ENCODE results near the gene RPL6.

RPL6 gene

GRCh38 chr12:112427760-112428159 is 18.4 kb upstream of the RPL6 start:
- peaks cover 91% of the 10 kb centered on the region for H3K79me2 ChIP-seq (ENCODE audit: control insufficient read depth, low read length)
- H3K27me3 ChIP-seq (ENCODE audit: control insufficient read depth, low read length) = no peaks in the 10 kb centered on the region
- H3K9me2 ChIP-seq (replicated peaks; ENCODE audit: control insufficient read depth, low read length) = no peaks in the 10 kb centered on the region
- no peak overlapping the region for H3K4me2 ChIP-seq (ENCODE audit: low read length)
- no peak for TF ChIP-seq EZH2phosphoT487 (IDR thresholded peaks at IDR 0.05; ENCODE audit: borderline replicate concordance, low read length)
- TF ChIP-seq, protein P1, sequence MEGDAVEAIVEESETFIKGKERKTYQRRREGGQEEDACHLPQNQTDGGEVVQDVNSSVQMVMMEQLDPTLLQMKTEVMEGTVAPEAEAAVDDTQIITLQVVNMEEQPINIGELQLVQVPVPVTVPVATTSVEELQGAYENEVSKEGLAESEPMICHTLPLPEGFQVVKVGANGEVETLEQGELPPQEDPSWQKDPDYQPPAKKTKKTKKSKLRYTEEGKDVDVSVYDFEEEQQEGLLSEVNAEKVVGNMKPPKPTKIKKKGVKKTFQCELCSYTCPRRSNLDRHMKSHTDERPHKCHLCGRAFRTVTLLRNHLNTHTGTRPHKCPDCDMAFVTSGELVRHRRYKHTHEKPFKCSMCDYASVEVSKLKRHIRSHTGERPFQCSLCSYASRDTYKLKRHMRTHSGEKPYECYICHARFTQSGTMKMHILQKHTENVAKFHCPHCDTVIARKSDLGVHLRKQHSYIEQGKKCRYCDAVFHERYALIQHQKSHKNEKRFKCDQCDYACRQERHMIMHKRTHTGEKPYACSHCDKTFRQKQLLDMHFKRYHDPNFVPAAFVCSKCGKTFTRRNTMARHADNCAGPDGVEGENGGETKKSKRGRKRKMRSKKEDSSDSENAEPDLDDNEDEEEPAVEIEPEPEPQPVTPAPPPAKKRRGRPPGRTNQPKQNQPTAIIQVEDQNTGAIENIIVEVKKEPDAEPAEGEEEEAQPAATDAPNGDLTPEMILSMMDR (IDR thresholded peaks at IDR 0.05; ENCODE audit: low read depth, low read length, poor library complexity, severe bottlenecking) = no peak
- H4K20me1 ChIP-seq (ENCODE audit: control insufficient read depth, insufficient read depth, low read depth, low read length) = peaks cover 4% of the 10 kb centered on the region; the same call in 1 of the 2 replicates
- H3K9me3 ChIP-seq (ENCODE audit: control insufficient read depth, insufficient read depth, low read length) = no peaks in the 10 kb centered on the region
- no peak overlapping the region for H3K27ac ChIP-seq (ENCODE audit: low read depth, low read length)
- H3K4me1 ChIP-seq (ENCODE audit: control insufficient read depth, low read length) = peaks cover 5% of the 10 kb centered on the region; the same call in 1 of the 2 replicates
- H3K4me3 ChIP-seq (ENCODE audit: low read length) = no peak overlapping the region
- no peaks in the 10 kb centered on the region for H3F3A ChIP-seq (ENCODE audit: control insufficient read depth, insufficient read depth)
- H3K36me3 ChIP-seq (ENCODE audit: control insufficient read depth, low read length) = peaks cover 11% of the 10 kb centered on the region; the same call in 1 of the 2 replicates

- H3K36me3 ChIP-seq (ENCODE audit: control insufficient read depth, low read length) = peaks cover 22% of the 10 kb centered on the region
- H3K79me2 ChIP-seq (ENCODE audit: control insufficient read depth, low read length) = peaks cover 94% of the 10 kb centered on the region
- no peak overlapping the region for H3K4me3 ChIP-seq (ENCODE audit: low read length)
- no peaks in the 10 kb centered on the region; the same call in 1 of the 2 replicates for H3F3A ChIP-seq (ENCODE audit: control insufficient read depth, insufficient read depth)
- no peaks in the 10 kb centered on the region for H3K27me3 ChIP-seq (ENCODE audit: control insufficient read depth, low read length)
- no peak for TF ChIP-seq EZH2phosphoT487 (IDR thresholded peaks at IDR 0.05; ENCODE audit: borderline replicate concordance, low read length)
- TF ChIP-seq, protein P1 (IDR thresholded peaks at IDR 0.05; ENCODE audit: low read depth, low read length, poor library complexity, severe bottlenecking) = no peak
- no peak overlapping the region for H3K4me2 ChIP-seq (ENCODE audit: low read length)
- H3K9me3 ChIP-seq (ENCODE audit: control insufficient read depth, insufficient read depth, low read length) = no peaks in the 10 kb centered on the region
- no peak overlapping the region for H3K27ac ChIP-seq (ENCODE audit: low read depth, low read length)
- no peaks in the 10 kb centered on the region for H3K9me2 ChIP-seq (replicated peaks; ENCODE audit: control insufficient read depth, low read length)
- peaks cover 14% of the 10 kb centered on the region for H3K4me1 ChIP-seq (ENCODE audit: control insufficient read depth, low read length)
- peaks cover 11% of the 10 kb centered on the region for H4K20me1 ChIP-seq (ENCODE audit: control insufficient read depth, insufficient read depth, low read depth, low read length)
These were observed 16.4 kb upstream of the RPL6 start for GRCh38 chr12:112425582-112426382.

DNA sequence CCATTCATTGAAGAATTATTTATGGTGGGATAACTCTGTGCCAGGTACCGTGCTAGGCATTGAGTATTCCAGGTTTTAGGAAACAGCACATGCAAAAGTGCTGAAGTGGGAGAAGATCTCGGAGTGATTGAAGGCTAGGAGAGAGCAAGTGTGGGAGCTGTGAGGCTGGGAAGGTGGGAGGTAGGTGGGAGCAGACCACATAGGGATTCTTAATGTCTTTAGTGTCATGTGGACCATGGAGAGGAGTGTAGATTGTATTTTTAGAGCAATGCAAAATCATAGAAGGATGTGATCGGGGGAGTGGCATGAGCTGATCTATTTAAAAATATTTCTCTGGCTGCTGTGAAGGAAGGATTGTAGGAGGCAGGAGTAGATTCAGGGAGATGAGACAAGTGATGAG is 14.7 kb upstream of the RPL6 start:
- H3K4me3 ChIP-seq (ENCODE audit: low read length) = no peak overlapping the region
- H3K4me2 ChIP-seq (ENCODE audit: low read length) = peak overlapping the region; percentile 26; the same call in 1 of the 2 replicates
- H3K27ac ChIP-seq (ENCODE audit: low read depth, low read length) = no peak overlapping the region
- peaks cover 3% of the 10 kb centered on the region; the same call in 1 of the 2 replicates for H3F3A ChIP-seq (ENCODE audit: control insufficient read depth, insufficient read depth)
- peaks cover 26% of the 10 kb centered on the region for H4K20me1 ChIP-seq (ENCODE audit: control insufficient read depth, insufficient read depth, low read depth, low read length)
- no peaks in the 10 kb centered on the region for H3K9me2 ChIP-seq (replicated peaks; ENCODE audit: control insufficient read depth, low read length)
- peaks cover 94% of the 10 kb centered on the region for H3K79me2 ChIP-seq (ENCODE audit: control insufficient read depth, low read length)
- H3K36me3 ChIP-seq (ENCODE audit: control insufficient read depth, low read length) = peaks cover 35% of the 10 kb centered on the region
- no peaks in the 10 kb centered on the region for H3K9me3 ChIP-seq (ENCODE audit: control insufficient read depth, insufficient read depth, low read length)
- H3K4me1 ChIP-seq (ENCODE audit: control insufficient read depth, low read length) = peaks cover 27% of the 10 kb centered on the region
- no peaks in the 10 kb centered on the region for H3K27me3 ChIP-seq (ENCODE audit: control insufficient read depth, low read length)
- TF ChIP-seq, protein P1 (IDR thresholded peaks at IDR 0.05; ENCODE audit: low read depth, low read length, poor library complexity, severe bottlenecking) = no peak
- TF ChIP-seq EZH2phosphoT487 (IDR thresholded peaks at IDR 0.05; ENCODE audit: borderline replicate concordance, low read length) = no peak

Measured in DOHH2 (cell line).